Sigmoid colon (tissue), 7 donors: ENCODE results near the gene ARHGEF28. TPM values are rescaled to one million over a fixed set of nuclear protein-coding genes. Genes with fewer than 3 reads are reported as not detected.

ENCODE experiments used
- DNase-seq: peaks from one replicate; pipeline ENCODE4 v3.0.0-alpha.2; 2019
- H3K27ac ChIP-seq, 4 donors: fragments of 200-600 bp; sonication (generic); one replicate each; pipeline ENCODE4 v1.5.1; 2016 to 2019; ENCODE audit warnings: mild to moderate bottlenecking in 1 of 4
- H3K27me3 ChIP-seq, 3 donors: fragments of 200-600 bp; sonication (generic); one replicate each; pipeline ENCODE4 v1.5.1; 2019; ENCODE audit warnings: mild to moderate bottlenecking in 1 of 3
- H3K36me3 ChIP-seq, 4 donors: fragments of 200-600 bp; sonication (generic); one replicate each; pipeline ENCODE4 v1.5.1; 2016 to 2019
- H3K4me1 ChIP-seq, 4 donors: fragments of 200-600 bp; sonication (generic); one replicate each; pipeline ENCODE4 v1.5.1; 2017 to 2019
- H3K4me3 ChIP-seq, 4 donors: fragments of 200-600 bp; sonication (generic); one replicate each; pipeline ENCODE4 v1.5.1; 2017 to 2019; ENCODE audit warnings: mild to moderate bottlenecking in 2 of 4, moderate library complexity in 1 of 4
- H3K9me3 ChIP-seq, 4 donors: fragments of 200-600 bp in 3 of 4; sonication (generic) in 3 of 4; one replicate each; pipeline versions ENCODE4 v1.5.1 to v1.6.1; 2013 to 2019
- CTCF ChIP-seq, 4 experiments: fragments of 450-650 bp in 3 of 4; fragments of 200-600 bp in 1 of 4; IDR thresholded peaks; one replicate each; pipeline ENCODE4 v1.5.1; 2016 to 2019; ENCODE audit warnings: antibody characterized with exemption in 4 of 4, mild to moderate bottlenecking in 3 of 4, moderate library complexity in 2 of 4
- EP300 ChIP-seq, 4 donors: sonication (generic); formaldehyde crosslinking; IDR thresholded peaks; one replicate each; pipeline ENCODE4 v1.6.1; 2017; ENCODE audit warnings: antibody characterized with exemption in 4 of 4
- POLR2A ChIP-seq, 2 donors: fragments of 450-650 bp; IDR thresholded peaks; one replicate each; pipeline ENCODE4 v1.6.1; 2016; ENCODE audit warnings: antibody characterized with exemption in 2 of 2, mild to moderate bottlenecking in 2 of 2, moderate library complexity in 2 of 2
- POLR2AphosphoS5 ChIP-seq, 4 donors: sonication (generic); formaldehyde crosslinking; IDR thresholded peaks; one replicate each; pipeline ENCODE4 v1.6.1; 2017; ENCODE audit warnings: antibody characterized with exemption in 4 of 4
- WGBS, 2 donors: extraction: QIAGEN DNeasy Blood & Tissue Kit; methylation state at CpG; one replicate each; pipeline ENCODE4 v1.1.7; 2013; 5-methylcytosine and 5-hydroxymethylcytosine counted together
- intact Hi-C: fragments of 100-400 bp; cut with DNase I; formaldehyde crosslinking; loops from one replicate; pipeline ENCODE4 v1.15.1; 2023
- polyA plus RNA-seq, 3 donors: library from polyadenylated mRNA; stranded (reverse); fragments of 200-250 nt; gene quantifications; one replicate each; pipeline ENCODE4 v1.2.3, GENCODE V29; 2013
- total RNA-seq, 4 donors: library from RNA; depleted of rRNA; stranded (reverse); fragments of >200 nt; gene quantifications; one replicate each; pipeline ENCODE4 v1.1.0, GENCODE V29; 2016
- donor health status: healthy with polysubstance abuse.
- donor health status: Bipolar disorder and iron deficiency.
- donor health status: healthy.

Gene ARHGEF28
- total and polyA plus RNA-seq, 7 donors: 3.0 to 6.9 (median 3.7) TPM

- no peaks in the 10 kb centered on the region for H3K27me3 ChIP-seq
- H3K9me3 ChIP-seq: no peaks in the 10 kb centered on the region
- TF ChIP-seq CTCF (IDR thresholded peaks at IDR 0.05): no peak
- TF ChIP-seq POLR2A (IDR thresholded peaks at IDR 0.05): no peak
- TF ChIP-seq EP300 (IDR thresholded peaks at IDR 0.05): no peak
- no peak for TF ChIP-seq POLR2AphosphoS5 (IDR thresholded peaks at IDR 0.05)
- intact Hi-C loops: no loop called here
- no peaks in the 10 kb centered on the region for H3K36me3 ChIP-seq
- no peak overlapping the region for H3K27ac ChIP-seq
- H3K4me3 ChIP-seq: no peak overlapping the region
- 79 to 85% methylated on average over 3 of the region's 3 CpGs for WGBS, 2 donors
- H3K4me1 ChIP-seq: no peaks in the 10 kb centered on the region
- DNase-seq: no peak
Observed at GRCh38 chr5:73917433-73917832, 291.4 kb downstream of the ARHGEF28 start.

GRCh38 chr5:73917891-73918290 is 291.9 kb downstream of the ARHGEF28 start:
- no peaks in the 10 kb centered on the region for H3K9me3 ChIP-seq
- WGBS, 2 donors: 90 to 91% methylated on average over 4 of the region's 4 CpGs
- no peak overlapping the region for H3K27ac ChIP-seq
- no peak for DNase-seq
- intact Hi-C loops: no loop called here
- H3K27me3 ChIP-seq: no peaks in the 10 kb centered on the region
- TF ChIP-seq CTCF (IDR thresholded peaks at IDR 0.05) (no peak), POLR2A (IDR thresholded peaks at IDR 0.05) (no peak), POLR2AphosphoS5 (IDR thresholded peaks at IDR 0.05) (no peak), EP300 (IDR thresholded peaks at IDR 0.05) (no peak)
- no peaks in the 10 kb centered on the region for H3K4me1 ChIP-seq
- H3K4me3 ChIP-seq: no peak overlapping the region
- H3K36me3 ChIP-seq: no peaks in the 10 kb centered on the region

- no peaks in the 10 kb centered on the region for H3K9me3 ChIP-seq
- intact Hi-C loops: no loop called here
- no peak for TF ChIP-seq EP300 (IDR thresholded peaks at IDR 0.05)
- no peak for TF ChIP-seq CTCF (IDR thresholded peaks at IDR 0.05)
- no peak for TF ChIP-seq POLR2AphosphoS5 (IDR thresholded peaks at IDR 0.05)
- DNase-seq: no peak
- no peak overlapping the region for H3K4me3 ChIP-seq
- 81 to 87% methylated on average over 6 of the region's 6 CpGs for WGBS, 2 donors
- no peaks in the 10 kb centered on the region for H3K4me1 ChIP-seq
- no peaks in the 10 kb centered on the region for H3K27me3 ChIP-seq
- H3K36me3 ChIP-seq: no peaks in the 10 kb centered on the region
- H3K27ac ChIP-seq: no peak overlapping the region
Observed at GRCh38 chr5:73918791-73919221, 292.8 kb downstream of the ARHGEF28 start.

- Histone ChIP-seq H3K9me3 (no peaks in the 10 kb centered on the region), H3K27me3 (no peaks in the 10 kb centered on the region), H3K4me1 (no peaks in the 10 kb centered on the region), H3K27ac (no peak overlapping the region), H3K4me3 (no peak overlapping the region), H3K36me3 (no peaks in the 10 kb centered on the region)
- intact Hi-C loops: no loop called here
- no peak for DNase-seq
- WGBS, 2 donors: 43 to 54% methylated on average over 3 of the region's 3 CpGs
- TF ChIP-seq CTCF (IDR thresholded peaks at IDR 0.05): no peak
- no peak for TF ChIP-seq POLR2A (IDR thresholded peaks at IDR 0.05)
- no peak for TF ChIP-seq POLR2AphosphoS5 (IDR thresholded peaks at IDR 0.05)
- no peak for TF ChIP-seq EP300 (IDR thresholded peaks at IDR 0.05)
Observed at GRCh38 chr5:73921741-73922140, 295.7 kb downstream of the ARHGEF28 start.

GRCh38 chr5:73922224-73922623 is 296.2 kb downstream of the ARHGEF28 start:
- 94 to 96% methylated on average over 3 of the region's 3 CpGs for WGBS, 2 donors
- H3K9me3 ChIP-seq: no peaks in the 10 kb centered on the region
- no peaks in the 10 kb centered on the region for H3K4me1 ChIP-seq
- intact Hi-C loops: no loop called here
- TF ChIP-seq POLR2A (IDR thresholded peaks at IDR 0.05): no peak
- no peak for TF ChIP-seq EP300 (IDR thresholded peaks at IDR 0.05)
- no peak for TF ChIP-seq CTCF (IDR thresholded peaks at IDR 0.05)
- TF ChIP-seq POLR2AphosphoS5 (IDR thresholded peaks at IDR 0.05): no peak
- H3K27ac ChIP-seq: no peak overlapping the region
- H3K4me3 ChIP-seq: no peak overlapping the region
- DNase-seq: no peak
- no peaks in the 10 kb centered on the region for H3K36me3 ChIP-seq
- no peaks in the 10 kb centered on the region for H3K27me3 ChIP-seq
